Liver (tissue), 9 donors: ENCODE data around the gene SURF1. TPM values are rescaled to one million over a fixed set of nuclear protein-coding genes. Genes with fewer than 3 reads are reported as not detected.

ENCODE experiments used
- DNase-seq: peaks from one replicate; pipeline ENCODE4 v3.0.0-alpha.2; 2017; ENCODE audit warnings: low spot score
- H3K27ac ChIP-seq, 2 donors: one replicate each; pipeline ENCODE4 v1.7.0; 2013; ENCODE audit warnings: inconsistent platforms in 2 of 2, low read length in 2 of 2, control low read depth in 1 of 2, low read depth in 1 of 2, mild to moderate bottlenecking in 1 of 2
- H3K27me3 ChIP-seq, 4 donors: one replicate each; pipeline versions ENCODE4 v1.6.1 to v1.7.0; 2013; ENCODE audit warnings: low read length in 3 of 4, inconsistent platforms in 1 of 4, mild to moderate bottlenecking in 1 of 4, moderate library complexity in 1 of 4; ENCODE audit not compliant: control insufficient read depth in 4 of 4, insufficient read depth in 4 of 4
- H3K36me3 ChIP-seq, 4 donors: one replicate each; pipeline versions ENCODE4 v1.6.1 to v1.7.0; 2013; ENCODE audit warnings: low read length in 3 of 4, mild to moderate bottlenecking in 3 of 4, low read depth in 1 of 4, moderate library complexity in 1 of 4; ENCODE audit not compliant: control insufficient read depth in 4 of 4, insufficient read depth in 3 of 4
- H3K4me1 ChIP-seq, 4 donors: one replicate each; pipeline versions ENCODE4 v1.6.1 to v1.7.0; 2013; ENCODE audit warnings: low read length in 3 of 4, mild to moderate bottlenecking in 3 of 4, moderate library complexity in 1 of 4; ENCODE audit not compliant: control insufficient read depth in 4 of 4, insufficient read depth in 4 of 4
- H3K4me3 ChIP-seq, 3 donors: one replicate each; pipeline versions ENCODE4 v1.6.1 to v1.7.0; 2013; ENCODE audit warnings: low read length in 3 of 3, control low read depth in 1 of 3, low read depth in 1 of 3, mild to moderate bottlenecking in 1 of 3
- H3K9ac ChIP-seq, 2 donors: one replicate each; pipeline ENCODE4 v1.7.0; 2013; ENCODE audit warnings: low read length in 2 of 2, mild to moderate bottlenecking in 2 of 2, moderate library complexity in 2 of 2, control low read depth in 1 of 2, low read depth in 1 of 2
- H3K9me3 ChIP-seq, 4 donors: one replicate each; pipeline versions ENCODE4 v1.6.1 to v1.7.0; 2013; ENCODE audit warnings: low read length in 3 of 4; ENCODE audit not compliant: control insufficient read depth in 4 of 4
- EGR1 ChIP-seq, 2 donors: IDR thresholded peaks; 2 replicates each; pipeline ENCODE4 v1.6.1; 2016 to 2018; ENCODE audit warnings: antibody characterized with exemption in 2 of 2, low read depth in 2 of 2
- FOXA2 ChIP-seq: IDR thresholded peaks from 2 replicates; pipeline ENCODE4 v1.6.1; 2016; ENCODE audit warnings: antibody characterized with exemption
- GABPA ChIP-seq, 2 donors: IDR thresholded peaks in 1 of 2; conservative IDR thresholded peaks in 1 of 2; 2 replicates each; pipeline ENCODE4 v1.6.1; 2016; ENCODE audit warnings: antibody characterized with exemption in 2 of 2, mild to moderate bottlenecking in 1 of 2, moderate library complexity in 1 of 2
- HNF4A ChIP-seq, 2 donors: conservative IDR thresholded peaks; 2 replicates each; pipeline ENCODE4 v1.6.1; 2016; ENCODE audit warnings: antibody characterized with exemption in 2 of 2, mild to moderate bottlenecking in 2 of 2
- HNF4G ChIP-seq: IDR thresholded peaks from 2 replicates; pipeline ENCODE4 v1.6.1; 2016; ENCODE audit warnings: antibody characterized with exemption
- JUND ChIP-seq, 2 donors: IDR thresholded peaks; 2 replicates each; pipeline ENCODE4 v1.6.1; 2016; ENCODE audit warnings: antibody characterized with exemption in 2 of 2
- NR2F2 ChIP-seq: IDR thresholded peaks from 2 replicates; pipeline ENCODE4 v1.6.1; 2016; ENCODE audit warnings: antibody characterized with exemption
- RAD21 ChIP-seq, 2 donors: IDR thresholded peaks; 2 replicates each; pipeline ENCODE4 v1.6.1; 2016; ENCODE audit warnings: antibody characterized with exemption in 2 of 2, mild to moderate bottlenecking in 2 of 2
- RXRA ChIP-seq, 2 donors: IDR thresholded peaks; 2 replicates each; pipeline ENCODE4 v1.6.1; 2017 to 2018; ENCODE audit warnings: antibody characterized with exemption in 2 of 2, mild to moderate bottlenecking in 1 of 2
- SP1 ChIP-seq: IDR thresholded peaks from 2 replicates; pipeline ENCODE4 v1.6.1; 2018; ENCODE audit warnings: antibody characterized with exemption, mild to moderate bottlenecking
- TAF1 ChIP-seq: conservative IDR thresholded peaks from 2 replicates; pipeline ENCODE4 v1.6.1; 2016; ENCODE audit warnings: antibody characterized with exemption, mild to moderate bottlenecking
- YY1 ChIP-seq: IDR thresholded peaks from 2 replicates; pipeline ENCODE4 v1.6.1; 2016; ENCODE audit warnings: antibody characterized with exemption, mild to moderate bottlenecking
- WGBS: extraction: QIAGEN DNeasy Blood & Tissue Kit; methylation state at CpG from one replicate; pipeline ENCODE4 v1.1.7; 2013; 5-methylcytosine and 5-hydroxymethylcytosine counted together
- polyA plus RNA-seq, 2 donors: library from polyadenylated mRNA; stranded (reverse) in 1 of 2; unstranded in 1 of 2; fragments of 200-250 nt in 1 of 2; fragments of >200 nt in 1 of 2; fragmentation: Nextera tagmentation in 1 of 2; extraction: Ambion mirVana in 1 of 2; gene quantifications; one replicate each; pipeline versions ENCODE4 v1.2.1 to v1.2.3, GENCODE V29; 2013 to 2015
- total RNA-seq, 2 donors: library from RNA; depleted of rRNA; stranded (reverse); fragments of >200 nt; gene quantifications; one replicate each; pipeline ENCODE4 v1.2.3, GENCODE V29; 2014
- TF ChIP-seq, protein P1 (sequence below): IDR thresholded peaks from 2 replicates; pipeline ENCODE4 v1.6.1; 2016; ENCODE audit warnings: antibody characterized with exemption
- TF ChIP-seq, protein P2 (sequence below): IDR thresholded peaks from 2 replicates; pipeline ENCODE4 v1.6.1; 2016; ENCODE audit warnings: antibody characterized with exemption
- TF ChIP-seq, protein P3 (sequence below): fragments of 150-350 bp; IDR thresholded peaks from 2 replicates; pipeline ENCODE4 v1.5.1; 2017; ENCODE audit warnings: improper control_type of control experiment, low read depth, low read length; ENCODE audit not compliant: missing input control
- TF ChIP-seq, protein P4 (sequence below): IDR thresholded peaks from 2 replicates; pipeline ENCODE4 v1.6.1; 2016; ENCODE audit warnings: antibody characterized with exemption
- TF ChIP-seq, protein P5 (sequence below): IDR thresholded peaks from 2 replicates; pipeline ENCODE4 v1.6.1; 2016; ENCODE audit warnings: antibody characterized with exemption, mild to moderate bottlenecking
- donor health status: healthy.
- donor health status: healthy.
- donor health status: healthy.
- donor health status: healthy.
- donor health status: healthy.

SURF1 gene
- total and polyA plus RNA-seq, 4 donors: 20.7 to 106 (median 50.5) TPM

DNA sequence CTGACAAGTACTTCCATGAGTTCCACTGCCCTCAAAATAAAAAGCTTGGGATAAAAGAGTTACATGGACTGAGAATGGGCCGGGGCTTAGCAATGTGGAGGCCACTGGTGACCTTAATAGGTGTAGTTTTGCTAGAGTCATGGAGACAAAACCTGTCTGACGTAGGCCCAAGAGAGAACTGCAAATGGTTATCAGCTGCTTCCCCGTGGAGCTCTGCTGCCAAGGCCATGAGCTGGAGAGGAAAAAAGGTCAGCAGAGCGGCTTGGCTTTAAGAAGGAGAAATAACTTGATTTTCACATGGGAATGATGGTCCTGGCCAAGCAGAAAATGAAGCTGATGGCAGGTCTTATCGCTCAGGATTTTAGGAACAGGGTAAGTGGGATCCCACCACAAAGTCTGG is 16.6 kb downstream of the SURF1 start:
- H3K27ac ChIP-seq: peak overlapping the region in 1 of 2 donors; percentile 9
- H3K9me3 ChIP-seq: no peaks in the 10 kb centered on the region
- H3K27me3 ChIP-seq: no peaks in the 10 kb centered on the region
- TF ChIP-seq, protein P1, sequence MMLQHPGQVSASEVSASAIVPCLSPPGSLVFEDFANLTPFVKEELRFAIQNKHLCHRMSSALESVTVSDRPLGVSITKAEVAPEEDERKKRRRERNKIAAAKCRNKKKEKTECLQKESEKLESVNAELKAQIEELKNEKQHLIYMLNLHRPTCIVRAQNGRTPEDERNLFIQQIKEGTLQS: no peak
- TF ChIP-seq SP1: no peak
- TF ChIP-seq, protein P2, sequence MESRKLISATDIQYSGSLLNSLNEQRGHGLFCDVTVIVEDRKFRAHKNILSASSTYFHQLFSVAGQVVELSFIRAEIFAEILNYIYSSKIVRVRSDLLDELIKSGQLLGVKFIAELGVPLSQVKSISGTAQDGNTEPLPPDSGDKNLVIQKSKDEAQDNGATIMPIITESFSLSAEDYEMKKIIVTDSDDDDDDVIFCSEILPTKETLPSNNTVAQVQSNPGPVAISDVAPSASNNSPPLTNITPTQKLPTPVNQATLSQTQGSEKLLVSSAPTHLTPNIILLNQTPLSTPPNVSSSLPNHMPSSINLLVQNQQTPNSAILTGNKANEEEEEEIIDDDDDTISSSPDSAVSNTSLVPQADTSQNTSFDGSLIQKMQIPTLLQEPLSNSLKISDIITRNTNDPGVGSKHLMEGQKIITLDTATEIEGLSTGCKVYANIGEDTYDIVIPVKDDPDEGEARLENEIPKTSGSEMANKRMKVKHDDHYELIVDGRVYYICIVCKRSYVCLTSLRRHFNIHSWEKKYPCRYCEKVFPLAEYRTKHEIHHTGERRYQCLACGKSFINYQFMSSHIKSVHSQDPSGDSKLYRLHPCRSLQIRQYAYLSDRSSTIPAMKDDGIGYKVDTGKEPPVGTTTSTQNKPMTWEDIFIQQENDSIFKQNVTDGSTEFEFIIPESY: no peak
- TF ChIP-seq, protein P3, sequence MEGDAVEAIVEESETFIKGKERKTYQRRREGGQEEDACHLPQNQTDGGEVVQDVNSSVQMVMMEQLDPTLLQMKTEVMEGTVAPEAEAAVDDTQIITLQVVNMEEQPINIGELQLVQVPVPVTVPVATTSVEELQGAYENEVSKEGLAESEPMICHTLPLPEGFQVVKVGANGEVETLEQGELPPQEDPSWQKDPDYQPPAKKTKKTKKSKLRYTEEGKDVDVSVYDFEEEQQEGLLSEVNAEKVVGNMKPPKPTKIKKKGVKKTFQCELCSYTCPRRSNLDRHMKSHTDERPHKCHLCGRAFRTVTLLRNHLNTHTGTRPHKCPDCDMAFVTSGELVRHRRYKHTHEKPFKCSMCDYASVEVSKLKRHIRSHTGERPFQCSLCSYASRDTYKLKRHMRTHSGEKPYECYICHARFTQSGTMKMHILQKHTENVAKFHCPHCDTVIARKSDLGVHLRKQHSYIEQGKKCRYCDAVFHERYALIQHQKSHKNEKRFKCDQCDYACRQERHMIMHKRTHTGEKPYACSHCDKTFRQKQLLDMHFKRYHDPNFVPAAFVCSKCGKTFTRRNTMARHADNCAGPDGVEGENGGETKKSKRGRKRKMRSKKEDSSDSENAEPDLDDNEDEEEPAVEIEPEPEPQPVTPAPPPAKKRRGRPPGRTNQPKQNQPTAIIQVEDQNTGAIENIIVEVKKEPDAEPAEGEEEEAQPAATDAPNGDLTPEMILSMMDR: no peak
- no peak for TF ChIP-seq GABPA (IDR thresholded peaks at IDR 0.05 in 1 of 2, conservative IDR thresholded peaks at IDR 0.05 in 1 of 2)
- no peak for TF ChIP-seq HNF4A (conservative IDR thresholded peaks at IDR 0.05)
- no peak for TF ChIP-seq TAF1
- TF ChIP-seq, protein P4, sequence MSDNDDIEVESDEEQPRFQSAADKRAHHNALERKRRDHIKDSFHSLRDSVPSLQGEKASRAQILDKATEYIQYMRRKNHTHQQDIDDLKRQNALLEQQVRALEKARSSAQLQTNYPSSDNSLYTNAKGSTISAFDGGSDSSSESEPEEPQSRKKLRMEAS: no peak
- TF ChIP-seq RXRA (IDR thresholded peaks at IDR 0.05): no peak
- no peak for TF ChIP-seq NR2F2
- TF ChIP-seq RAD21 (IDR thresholded peaks at IDR 0.05): no peak
- H3K4me1 ChIP-seq: peaks cover 0 to 15% (median 12%) of the 10 kb centered on the region in 4 donors
- 88% methylated on average over 5 of the region's 5 CpGs for WGBS
- no peak for DNase-seq
- peaks cover 0 to 42% (median 13%) of the 10 kb centered on the region in 4 donors for H3K36me3 ChIP-seq
- H3K4me3 ChIP-seq: no peak overlapping the region
- no peak overlapping the region for H3K9ac ChIP-seq

DNA sequence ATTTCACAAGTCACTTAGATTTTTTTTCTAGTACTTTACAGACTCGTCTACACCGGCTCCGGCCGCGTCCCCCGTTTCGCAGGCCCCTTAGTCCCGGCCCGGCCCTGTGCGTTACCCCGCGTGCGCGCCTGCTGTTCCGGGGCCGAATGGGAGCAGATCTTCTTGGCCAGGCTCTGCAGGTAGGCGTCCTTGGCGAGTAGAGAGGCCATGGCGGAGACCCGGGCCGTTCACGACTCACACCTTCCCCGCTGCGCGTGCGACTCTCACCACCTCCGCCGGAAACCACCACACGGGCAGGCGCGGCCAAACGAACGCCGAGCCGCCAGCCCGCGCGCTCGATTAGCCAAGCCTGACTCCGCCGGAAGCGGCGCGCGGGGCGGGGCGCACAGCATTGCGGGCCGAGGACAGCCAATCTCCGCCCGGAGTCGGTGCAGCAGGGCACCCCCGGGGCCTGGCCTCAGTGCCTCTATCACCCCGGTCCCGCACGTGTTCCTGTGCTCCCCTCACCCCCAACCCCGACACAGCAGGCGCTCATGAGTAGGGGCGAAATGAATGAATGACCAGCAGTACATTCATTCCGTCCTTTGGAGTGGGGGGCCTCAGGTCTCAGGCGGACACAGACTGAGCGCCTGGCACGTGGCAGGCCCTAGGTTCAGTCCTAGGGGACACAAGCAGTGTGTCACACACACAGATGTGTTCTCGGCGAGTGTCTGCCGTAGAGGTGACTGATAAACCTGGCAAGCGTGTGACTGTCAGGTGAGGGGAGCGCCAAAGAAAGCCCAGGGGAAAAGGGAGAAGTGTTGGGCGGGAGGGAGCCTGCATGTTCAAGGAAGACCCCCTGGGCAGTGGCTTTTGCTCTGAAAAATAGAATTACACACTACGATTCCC is 20.1 kb downstream of the SURF1 start, which contains the start of gene SURF6:
SURF6 (minus strand) TSS at position 265 of the 888 bp plus-strand sequence; CDS start at position 209, 56 bp downstream.
- DNase-seq: peak; percentile 92
- Histone ChIP-seq H3K4me3 (peak within 1 kb of the TSS; percentile 67 to 85 (median 80)), H3K36me3 (peaks cover 19 to 45% (median 27%) of the 10 kb centered on the region in 4 donors), H3K27me3 (no peaks in the 10 kb centered on the region), H3K4me1 (peaks cover 0 to 26% (median 15%) of the 10 kb centered on the region in 4 donors), H3K9me3 (no peaks in the 10 kb centered on the region), H3K9ac (peak within 1 kb of the TSS; percentile 53 to 72), H3K27ac (peak within 1 kb of the TSS; percentile 26 to 75)
- 6% methylated on average over 70 of the region's 70 CpGs for WGBS
- TF ChIP-seq RXRA (IDR thresholded peaks at IDR 0.05) (peak in 1 of 2 donors; percentile 5), FOXA2 (peak; percentile 31), EGR1 (IDR thresholded peaks at IDR 0.05; ENCODE audit: low read depth in 2 of 2) (peak in 1 of 2 donors; percentile 25), HNF4G (no peak), NR2F2 (no peak), JUND (IDR thresholded peaks at IDR 0.05) (no peak), TAF1 (peak; percentile 23), HNF4A (conservative IDR thresholded peaks at IDR 0.05) (peak in 1 of 2 donors; percentile 10), YY1 (peak; percentile 91), SP1 (peak; percentile 53), GABPA (IDR thresholded peaks at IDR 0.05 in 1 of 2, conservative IDR thresholded peaks at IDR 0.05 in 1 of 2) (peak; percentile 65 to 94)
- TF ChIP-seq, protein P1: no peak
- TF ChIP-seq, protein P4: peak; percentile 56
- TF ChIP-seq, protein P3: no peak
- TF ChIP-seq, protein P5, sequence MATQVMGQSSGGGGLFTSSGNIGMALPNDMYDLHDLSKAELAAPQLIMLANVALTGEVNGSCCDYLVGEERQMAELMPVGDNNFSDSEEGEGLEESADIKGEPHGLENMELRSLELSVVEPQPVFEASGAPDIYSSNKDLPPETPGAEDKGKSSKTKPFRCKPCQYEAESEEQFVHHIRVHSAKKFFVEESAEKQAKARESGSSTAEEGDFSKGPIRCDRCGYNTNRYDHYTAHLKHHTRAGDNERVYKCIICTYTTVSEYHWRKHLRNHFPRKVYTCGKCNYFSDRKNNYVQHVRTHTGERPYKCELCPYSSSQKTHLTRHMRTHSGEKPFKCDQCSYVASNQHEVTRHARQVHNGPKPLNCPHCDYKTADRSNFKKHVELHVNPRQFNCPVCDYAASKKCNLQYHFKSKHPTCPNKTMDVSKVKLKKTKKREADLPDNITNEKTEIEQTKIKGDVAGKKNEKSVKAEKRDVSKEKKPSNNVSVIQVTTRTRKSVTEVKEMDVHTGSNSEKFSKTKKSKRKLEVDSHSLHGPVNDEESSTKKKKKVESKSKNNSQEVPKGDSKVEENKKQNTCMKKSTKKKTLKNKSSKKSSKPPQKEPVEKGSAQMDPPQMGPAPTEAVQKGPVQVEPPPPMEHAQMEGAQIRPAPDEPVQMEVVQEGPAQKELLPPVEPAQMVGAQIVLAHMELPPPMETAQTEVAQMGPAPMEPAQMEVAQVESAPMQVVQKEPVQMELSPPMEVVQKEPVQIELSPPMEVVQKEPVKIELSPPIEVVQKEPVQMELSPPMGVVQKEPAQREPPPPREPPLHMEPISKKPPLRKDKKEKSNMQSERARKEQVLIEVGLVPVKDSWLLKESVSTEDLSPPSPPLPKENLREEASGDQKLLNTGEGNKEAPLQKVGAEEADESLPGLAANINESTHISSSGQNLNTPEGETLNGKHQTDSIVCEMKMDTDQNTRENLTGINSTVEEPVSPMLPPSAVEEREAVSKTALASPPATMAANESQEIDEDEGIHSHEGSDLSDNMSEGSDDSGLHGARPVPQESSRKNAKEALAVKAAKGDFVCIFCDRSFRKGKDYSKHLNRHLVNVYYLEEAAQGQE: no peak
